ENCODE measurements around the gene KLHL6. TPM values are rescaled to one million over a fixed set of nuclear protein-coding genes. Genes with fewer than 3 reads are reported as not detected.
"Not testable (repeated sequence)": the region's sequence is repeated elsewhere in the genome, so short reads cannot be mapped to it uniquely, and the experiment has no call there.

KLHL6 gene
- total RNA-seq, 2 experiments from 2014 or later, result 23.9 to 24.2 TPM

- TF ChIP-seq CTCF (IDR thresholded peaks at IDR 0.05), result no peak
- intact Hi-C loops (cut with DNase I, micrococcal nuclease), result loop anchor here (2.0 to 5.0 kb wide), 3 partner anchors 118 to 419 kb away; no protein-coding TSS in a partner anchor
- Histone ChIP-seq H3K36me3 (ENCODE audit: insufficient read depth, low read length) (no peaks in the 10 kb centered on the region), H3K9me3 (ENCODE audit: control insufficient read depth in 1 of 2, insufficient read depth in 1 of 2, low read length in 2 of 2) (no peaks in the 10 kb centered on the region), H3K4me3 (ENCODE audit: low read length) (no peak overlapping the region), H3K27me3 (ENCODE audit: control insufficient read depth in 1 of 2, insufficient read depth in 2 of 2, low read length in 2 of 2) (no peaks in the 10 kb centered on the region), H3K27ac (ENCODE audit: low read depth in 1 of 2, low read length in 2 of 2) (no peak overlapping the region), H3K4me1 (ENCODE audit: insufficient read depth, low read length) (peaks cover 7% of the 10 kb centered on the region)
- H3K27me3 Mint-ChIP-seq, result no peaks in the 10 kb centered on the region
- CTCF ChIA-PET, result interaction anchor here (1.4 kb wide), 2 partner anchors 123 to 299 kb away, joined by 3 to 5 read pairs; no protein-coding TSS in a partner anchor
- no peak overlapping the region for H3K4me3 Mint-ChIP-seq
- H3K4me1 Mint-ChIP-seq (ENCODE audit: low read depth), result peaks cover 5% of the 10 kb centered on the region
- H3K9me3 Mint-ChIP-seq, result no peaks in the 10 kb centered on the region
- ATAC-seq (ENCODE audit: poor library complexity), result no peak
- no peak overlapping the region for H3K27ac Mint-ChIP-seq
- no peak for DNase-seq
- POLR2A ChIA-PET, result interaction anchor here (1.8 kb wide), 1 partner anchor 299 kb away, joined by 6 read pairs; no protein-coding TSS in a partner anchor
- no peaks in the 10 kb centered on the region for H3K36me3 Mint-ChIP-seq (ENCODE audit: low read depth)
Observed at GRCh38 chr3:183468424-183468823, 87.1 kb downstream of the KLHL6 start.

- Histone ChIP-seq H3K27me3 (ENCODE audit: control insufficient read depth in 1 of 2, insufficient read depth in 2 of 2, low read length in 2 of 2) (no peaks in the 10 kb centered on the region), H3K4me1 (ENCODE audit: insufficient read depth, low read length) (peaks cover 7% of the 10 kb centered on the region), H3K36me3 (ENCODE audit: insufficient read depth, low read length) (no peaks in the 10 kb centered on the region), H3K27ac (ENCODE audit: low read depth in 1 of 2, low read length in 2 of 2) (no peak overlapping the region), H3K9me3 (ENCODE audit: control insufficient read depth in 1 of 2, insufficient read depth in 1 of 2, low read length in 2 of 2) (no peaks in the 10 kb centered on the region), H3K4me3 (ENCODE audit: low read length) (no peak overlapping the region)
- H3K9me3 Mint-ChIP-seq, result no peaks in the 10 kb centered on the region
- no peak overlapping the region for H3K4me3 Mint-ChIP-seq
- no peak for TF ChIP-seq CTCF (IDR thresholded peaks at IDR 0.05)
- H3K27ac Mint-ChIP-seq, result no peak overlapping the region
- CTCF ChIA-PET, result interaction anchor here (1.2 kb wide), 1 partner anchor 300 kb away, joined by 3 read pairs; no protein-coding TSS in a partner anchor
- POLR2A ChIA-PET, result no interaction called here
- H3K27me3 Mint-ChIP-seq, result no peaks in the 10 kb centered on the region
- intact Hi-C loops (cut with DNase I, micrococcal nuclease), result loop anchor here in 1 of 2 experiments (5.0 kb wide), 1 partner anchor 421 kb away; no protein-coding TSS in a partner anchor
- H3K36me3 Mint-ChIP-seq (ENCODE audit: low read depth), result no peaks in the 10 kb centered on the region
- DNase-seq (no peak), ATAC-seq (ENCODE audit: poor library complexity) (no peak)
- H3K4me1 Mint-ChIP-seq (ENCODE audit: low read depth), result peaks cover 5% of the 10 kb centered on the region
Observed at GRCh38 chr3:183466575-183466974, 88.9 kb downstream of the KLHL6 start.

GRCh38 chr3:183465710-183466109 is 89.8 kb downstream of the KLHL6 start:
- H3K4me3 Mint-ChIP-seq; H3K27me3 Mint-ChIP-seq; H3K9me3 Mint-ChIP-seq; DNase-seq; H3K27me3 ChIP-seq (ENCODE audit: control insufficient read depth in 1 of 2, insufficient read depth in 2 of 2, low read length in 2 of 2); H3K36me3 ChIP-seq (ENCODE audit: insufficient read depth, low read length); ATAC-seq (ENCODE audit: poor library complexity); H3K9me3 ChIP-seq (ENCODE audit: control insufficient read depth in 1 of 2, insufficient read depth in 1 of 2, low read length in 2 of 2); H3K36me3 Mint-ChIP-seq (ENCODE audit: low read depth); H3K27ac Mint-ChIP-seq; H3K4me1 Mint-ChIP-seq (ENCODE audit: low read depth); H3K4me3 ChIP-seq (ENCODE audit: low read length); H3K4me1 ChIP-seq (ENCODE audit: insufficient read depth, low read length); H3K27ac ChIP-seq (ENCODE audit: low read depth in 1 of 2, low read length in 2 of 2); CTCF ChIA-PET; POLR2A ChIA-PET: not testable (repeated sequence)
- intact Hi-C loops (cut with DNase I, micrococcal nuclease), result loop anchor here in 1 of 2 experiments (5.0 kb wide), 1 partner anchor 422 kb away; no protein-coding TSS in a partner anchor

- H3K4me1 ChIP-seq (ENCODE audit: insufficient read depth, low read length), result peaks cover 5% of the 10 kb centered on the region
- no peak overlapping the region for H3K4me3 Mint-ChIP-seq
- ATAC-seq (ENCODE audit: poor library complexity), result no peak
- POLR2A ChIA-PET, result no interaction called here
- no peaks in the 10 kb centered on the region for H3K9me3 Mint-ChIP-seq
- H3K27me3 ChIP-seq (ENCODE audit: control insufficient read depth in 1 of 2, insufficient read depth in 2 of 2, low read length in 2 of 2), result no peaks in the 10 kb centered on the region
- no peak overlapping the region for H3K4me3 ChIP-seq (ENCODE audit: low read length)
- peaks cover 4% of the 10 kb centered on the region for H3K4me1 Mint-ChIP-seq (ENCODE audit: low read depth)
- no peak for DNase-seq
- H3K9me3 ChIP-seq (ENCODE audit: control insufficient read depth in 1 of 2, insufficient read depth in 1 of 2, low read length in 2 of 2), result no peaks in the 10 kb centered on the region
- H3K27ac ChIP-seq (ENCODE audit: low read depth in 1 of 2, low read length in 2 of 2), result no peak overlapping the region
- no peaks in the 10 kb centered on the region for H3K36me3 Mint-ChIP-seq (ENCODE audit: low read depth)
- TF ChIP-seq CTCF (IDR thresholded peaks at IDR 0.05), result no peak
- no peaks in the 10 kb centered on the region for H3K27me3 Mint-ChIP-seq
- intact Hi-C loops (cut with DNase I, micrococcal nuclease), result no loop called here
- no peak overlapping the region for H3K27ac Mint-ChIP-seq
- CTCF ChIA-PET, result interaction anchor here (1.6 kb wide), 1 partner anchor 303 kb away, joined by 3 read pairs; no protein-coding TSS in a partner anchor
- H3K36me3 ChIP-seq (ENCODE audit: insufficient read depth, low read length), result no peaks in the 10 kb centered on the region
Observed at GRCh38 chr3:183464480-183464879, 91.0 kb downstream of the KLHL6 start.

Data from CD4-positive, alpha-beta T cell (primary cell).